Liver (tissue), 9 donors: ENCODE measurements around the gene NIPAL1. TPM values are rescaled to one million over a fixed set of nuclear protein-coding genes. Genes with fewer than 3 reads are reported as not detected.

ENCODE experiments used
- DNase-seq: peaks from one replicate; pipeline ENCODE4 v3.0.0-alpha.2; 2017; ENCODE audit warnings: low spot score
- H3K27ac ChIP-seq, 2 donors: one replicate each; pipeline ENCODE4 v1.7.0; 2013; ENCODE audit warnings: inconsistent platforms in 2 of 2, low read length in 2 of 2, control low read depth in 1 of 2, low read depth in 1 of 2, mild to moderate bottlenecking in 1 of 2
- H3K27me3 ChIP-seq, 4 donors: one replicate each; pipeline versions ENCODE4 v1.6.1 to v1.7.0; 2013; ENCODE audit warnings: low read length in 3 of 4, inconsistent platforms in 1 of 4, mild to moderate bottlenecking in 1 of 4, moderate library complexity in 1 of 4; ENCODE audit not compliant: control insufficient read depth in 4 of 4, insufficient read depth in 4 of 4
- H3K36me3 ChIP-seq, 4 donors: one replicate each; pipeline versions ENCODE4 v1.6.1 to v1.7.0; 2013; ENCODE audit warnings: low read length in 3 of 4, mild to moderate bottlenecking in 3 of 4, low read depth in 1 of 4, moderate library complexity in 1 of 4; ENCODE audit not compliant: control insufficient read depth in 4 of 4, insufficient read depth in 3 of 4
- H3K4me1 ChIP-seq, 4 donors: one replicate each; pipeline versions ENCODE4 v1.6.1 to v1.7.0; 2013; ENCODE audit warnings: low read length in 3 of 4, mild to moderate bottlenecking in 3 of 4, moderate library complexity in 1 of 4; ENCODE audit not compliant: control insufficient read depth in 4 of 4, insufficient read depth in 4 of 4
- H3K4me3 ChIP-seq, 3 donors: one replicate each; pipeline versions ENCODE4 v1.6.1 to v1.7.0; 2013; ENCODE audit warnings: low read length in 3 of 3, control low read depth in 1 of 3, low read depth in 1 of 3, mild to moderate bottlenecking in 1 of 3
- H3K9ac ChIP-seq, 2 donors: one replicate each; pipeline ENCODE4 v1.7.0; 2013; ENCODE audit warnings: low read length in 2 of 2, mild to moderate bottlenecking in 2 of 2, moderate library complexity in 2 of 2, control low read depth in 1 of 2, low read depth in 1 of 2
- H3K9me3 ChIP-seq, 4 donors: one replicate each; pipeline versions ENCODE4 v1.6.1 to v1.7.0; 2013; ENCODE audit warnings: low read length in 3 of 4; ENCODE audit not compliant: control insufficient read depth in 4 of 4
- ATF3 ChIP-seq: IDR thresholded peaks from 2 replicates; pipeline ENCODE4 v1.6.1; 2016; ENCODE audit warnings: antibody characterized with exemption
- CTCF ChIP-seq: fragments of 150-350 bp; IDR thresholded peaks from 2 replicates; pipeline ENCODE4 v1.5.1; 2017; ENCODE audit warnings: improper control_type of control experiment, low read depth, low read length; ENCODE audit not compliant: missing input control
- EGR1 ChIP-seq, 2 donors: IDR thresholded peaks; 2 replicates each; pipeline ENCODE4 v1.6.1; 2016 to 2018; ENCODE audit warnings: antibody characterized with exemption in 2 of 2, low read depth in 2 of 2
- FOXA1 ChIP-seq: IDR thresholded peaks from 2 replicates; pipeline ENCODE4 v1.6.1; 2016; ENCODE audit warnings: antibody characterized with exemption
- FOXA2 ChIP-seq: IDR thresholded peaks from 2 replicates; pipeline ENCODE4 v1.6.1; 2016; ENCODE audit warnings: antibody characterized with exemption
- GABPA ChIP-seq, 2 donors: IDR thresholded peaks in 1 of 2; conservative IDR thresholded peaks in 1 of 2; 2 replicates each; pipeline ENCODE4 v1.6.1; 2016; ENCODE audit warnings: antibody characterized with exemption in 2 of 2, mild to moderate bottlenecking in 1 of 2, moderate library complexity in 1 of 2
- HNF4A ChIP-seq, 2 donors: conservative IDR thresholded peaks; 2 replicates each; pipeline ENCODE4 v1.6.1; 2016; ENCODE audit warnings: antibody characterized with exemption in 2 of 2, mild to moderate bottlenecking in 2 of 2
- HNF4G ChIP-seq: IDR thresholded peaks from 2 replicates; pipeline ENCODE4 v1.6.1; 2016; ENCODE audit warnings: antibody characterized with exemption
- JUND ChIP-seq, 2 donors: IDR thresholded peaks; 2 replicates each; pipeline ENCODE4 v1.6.1; 2016; ENCODE audit warnings: antibody characterized with exemption in 2 of 2
- MAX ChIP-seq: IDR thresholded peaks from 2 replicates; pipeline ENCODE4 v1.6.1; 2016; ENCODE audit warnings: antibody characterized with exemption
- NR2F2 ChIP-seq: IDR thresholded peaks from 2 replicates; pipeline ENCODE4 v1.6.1; 2016; ENCODE audit warnings: antibody characterized with exemption
- RAD21 ChIP-seq, 2 donors: IDR thresholded peaks; 2 replicates each; pipeline ENCODE4 v1.6.1; 2016; ENCODE audit warnings: antibody characterized with exemption in 2 of 2, mild to moderate bottlenecking in 2 of 2
- RXRA ChIP-seq, 2 donors: IDR thresholded peaks; 2 replicates each; pipeline ENCODE4 v1.6.1; 2017 to 2018; ENCODE audit warnings: antibody characterized with exemption in 2 of 2, mild to moderate bottlenecking in 1 of 2
- SP1 ChIP-seq: IDR thresholded peaks from 2 replicates; pipeline ENCODE4 v1.6.1; 2018; ENCODE audit warnings: antibody characterized with exemption, mild to moderate bottlenecking
- TAF1 ChIP-seq: conservative IDR thresholded peaks from 2 replicates; pipeline ENCODE4 v1.6.1; 2016; ENCODE audit warnings: antibody characterized with exemption, mild to moderate bottlenecking
- YY1 ChIP-seq: IDR thresholded peaks from 2 replicates; pipeline ENCODE4 v1.6.1; 2016; ENCODE audit warnings: antibody characterized with exemption, mild to moderate bottlenecking
- ZBTB33 ChIP-seq: IDR thresholded peaks from 2 replicates; pipeline ENCODE4 v1.6.1; 2016; ENCODE audit warnings: antibody characterized with exemption
- WGBS: extraction: QIAGEN DNeasy Blood & Tissue Kit; methylation state at CpG from one replicate; pipeline ENCODE4 v1.1.7; 2013; 5-methylcytosine and 5-hydroxymethylcytosine counted together
- polyA plus RNA-seq, 2 donors: library from polyadenylated mRNA; stranded (reverse) in 1 of 2; unstranded in 1 of 2; fragments of 200-250 nt in 1 of 2; fragments of >200 nt in 1 of 2; fragmentation: Nextera tagmentation in 1 of 2; extraction: Ambion mirVana in 1 of 2; gene quantifications; one replicate each; pipeline versions ENCODE4 v1.2.1 to v1.2.3, GENCODE V29; 2013 to 2015
- total RNA-seq, 2 donors: library from RNA; depleted of rRNA; stranded (reverse); fragments of >200 nt; gene quantifications; one replicate each; pipeline ENCODE4 v1.2.3, GENCODE V29; 2014
- donor health status: healthy.
- donor health status: healthy.
- donor health status: healthy.
- donor health status: healthy.
- donor health status: healthy.

The NIPAL1 gene
- total and polyA plus RNA-seq, 4 donors, result 2.5 to 10.7 (median 6.1) TPM

- Histone ChIP-seq H3K4me3 (no peak overlapping the region), H3K4me1 (no peaks in the 10 kb centered on the region), H3K36me3 (no peaks in the 10 kb centered on the region), H3K27ac (no peak overlapping the region), H3K9ac (no peak overlapping the region), H3K9me3 (no peaks in the 10 kb centered on the region), H3K27me3 (no peaks in the 10 kb centered on the region)
- TF ChIP-seq RXRA (IDR thresholded peaks at IDR 0.05) (no peak), FOXA2 (no peak), TAF1 (no peak), FOXA1 (no peak), GABPA (IDR thresholded peaks at IDR 0.05 in 1 of 2, conservative IDR thresholded peaks at IDR 0.05 in 1 of 2) (no peak), YY1 (no peak), RAD21 (IDR thresholded peaks at IDR 0.05) (no peak)
- 86% methylated on average over 1 of the region's 1 CpG for whole genome bisulfite sequencing
- DNase-seq, result no peak
Measured at GRCh38 chr4:48065587-48066052, 49.0 kb downstream of the NIPAL1 start.

- no peaks in the 10 kb centered on the region for H3K9me3 ChIP-seq
- no peak overlapping the region for H3K4me3 ChIP-seq
- no peak for DNase-seq
- no peak overlapping the region for H3K9ac ChIP-seq
- TF ChIP-seq YY1 (no peak), FOXA2 (no peak), RXRA (IDR thresholded peaks at IDR 0.05) (no peak), EGR1 (IDR thresholded peaks at IDR 0.05; ENCODE audit: low read depth in 2 of 2) (no peak), ZBTB33 (no peak), CTCF (no peak), JUND (IDR thresholded peaks at IDR 0.05) (no peak), SP1 (no peak), TAF1 (no peak), NR2F2 (no peak), ATF3 (no peak), HNF4A (conservative IDR thresholded peaks at IDR 0.05) (no peak), FOXA1 (no peak), MAX (no peak), GABPA (IDR thresholded peaks at IDR 0.05 in 1 of 2, conservative IDR thresholded peaks at IDR 0.05 in 1 of 2) (no peak), HNF4G (no peak)
- no peak overlapping the region for H3K27ac ChIP-seq
- 94% methylated on average over 9 of the region's 9 CpGs for WGBS
- no peaks in the 10 kb centered on the region for H3K4me1 ChIP-seq
- no peaks in the 10 kb centered on the region for H3K36me3 ChIP-seq
- no peaks in the 10 kb centered on the region for H3K27me3 ChIP-seq
Measured at GRCh38 chr4:48067536-48067935, 51.0 kb downstream of the NIPAL1 start.
